Activated CD4-positive, alpha-beta T cell treated with anti-CD3 and anti-CD28 coated beads, Interleukin-2, amount 50 U/mL, for 1 hour (primary cell): ENCODE results near the gene GRK2.
"Not testable (repeated sequence)": the region's sequence is repeated elsewhere in the genome, so short reads cannot be mapped to it uniquely, and the experiment has no call there.

ENCODE experiments used
- DNase-seq: peaks from one replicate; pipeline ENCODE4 v3.0.0-alpha.2; 2020

GRK2 gene

GRCh38 chr11:67316882-67317204 is 50.6 kb downstream of the GRK2 start:
- DNase-seq: no peak

DNA sequence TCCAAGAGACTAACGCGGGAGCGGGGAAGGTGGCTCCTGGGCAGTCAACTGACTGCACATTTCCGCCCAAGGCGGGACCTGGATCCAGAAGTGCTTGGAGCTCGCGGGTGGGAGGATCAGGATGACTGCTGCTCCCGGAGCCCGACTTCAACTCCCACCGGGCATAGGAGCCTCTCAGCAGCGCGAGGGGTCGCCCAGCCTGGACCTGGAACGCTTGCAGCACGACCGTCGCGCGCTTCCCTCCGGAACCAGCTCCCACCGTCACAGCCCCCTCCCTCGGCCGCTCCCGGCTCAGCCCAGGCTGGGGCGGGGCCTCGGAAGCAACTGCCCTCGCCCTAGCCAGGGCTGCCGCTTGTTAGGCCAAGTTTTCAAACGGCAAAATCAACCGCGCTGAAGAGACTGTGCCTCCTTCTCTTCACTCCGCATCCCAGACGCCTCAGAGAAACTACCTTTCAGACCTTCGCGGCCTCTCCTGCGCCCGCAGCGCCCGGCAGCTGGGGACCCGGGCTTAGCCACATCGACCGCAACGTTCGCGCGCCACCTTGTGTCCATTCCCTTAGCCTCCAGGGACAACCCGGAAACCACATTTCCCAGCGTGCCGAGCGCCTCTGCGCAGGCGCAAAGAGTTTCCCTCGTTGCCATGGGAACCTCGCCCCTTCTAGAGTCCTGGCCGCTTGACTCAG is 51.1 kb downstream of the GRK2 start:
- peak; percentile 99 for DNase-seq

DNA sequence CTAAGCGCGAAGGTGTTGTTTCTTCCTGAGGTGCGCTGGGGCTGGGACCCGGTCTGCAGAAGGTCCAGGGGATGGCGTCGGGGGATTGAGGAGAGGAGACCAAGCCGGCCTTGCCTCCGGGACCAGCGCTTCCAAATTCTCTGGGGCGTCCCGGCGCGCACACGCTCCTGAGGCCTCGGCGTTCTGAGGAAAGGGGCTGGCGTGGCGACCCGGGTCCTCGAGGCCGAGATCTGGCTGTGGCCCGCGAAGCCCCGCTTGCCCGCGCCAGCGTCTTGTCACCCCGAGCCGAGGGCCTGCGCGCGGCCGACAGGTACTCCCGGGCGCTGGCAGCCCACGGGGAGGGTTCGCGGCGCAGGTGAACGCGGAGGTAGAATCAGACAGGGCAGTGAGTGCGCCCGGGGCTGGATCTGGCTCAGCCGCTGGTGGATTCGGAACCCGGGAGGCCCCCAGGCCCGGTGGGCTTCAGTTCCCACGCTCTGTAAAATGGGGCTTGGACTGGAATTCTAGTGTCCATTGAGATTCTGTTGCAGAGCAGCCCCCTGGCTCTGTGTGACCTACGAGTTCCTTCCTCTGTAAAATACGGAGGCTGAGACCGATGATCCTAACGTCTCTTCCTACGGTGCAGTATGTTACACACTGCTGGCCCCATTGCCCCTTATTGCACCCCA is 51.7 kb downstream of the GRK2 start:
- no peak for DNase-seq

DNA sequence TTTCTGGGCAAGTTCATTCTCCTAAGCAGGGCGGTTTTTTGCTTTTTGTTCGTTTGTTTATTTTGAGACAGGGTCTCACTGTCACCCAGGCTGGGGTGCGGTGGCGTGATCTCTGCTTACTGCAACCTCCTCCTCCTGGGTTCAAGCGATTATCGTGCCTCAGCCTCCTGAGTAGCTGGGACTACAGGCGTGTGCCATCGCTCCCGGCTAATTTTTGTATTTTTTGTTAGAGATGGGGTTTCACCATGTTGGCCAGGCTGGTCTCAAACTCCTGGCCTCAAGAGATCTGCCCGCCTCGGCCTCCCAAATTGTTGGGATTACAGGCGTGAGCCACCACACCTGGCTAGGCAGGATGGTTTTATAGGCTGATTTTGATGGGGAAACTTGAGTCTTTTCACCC is 52.6 kb downstream of the GRK2 start:
- DNase-seq: not testable (repeated sequence)

DNA sequence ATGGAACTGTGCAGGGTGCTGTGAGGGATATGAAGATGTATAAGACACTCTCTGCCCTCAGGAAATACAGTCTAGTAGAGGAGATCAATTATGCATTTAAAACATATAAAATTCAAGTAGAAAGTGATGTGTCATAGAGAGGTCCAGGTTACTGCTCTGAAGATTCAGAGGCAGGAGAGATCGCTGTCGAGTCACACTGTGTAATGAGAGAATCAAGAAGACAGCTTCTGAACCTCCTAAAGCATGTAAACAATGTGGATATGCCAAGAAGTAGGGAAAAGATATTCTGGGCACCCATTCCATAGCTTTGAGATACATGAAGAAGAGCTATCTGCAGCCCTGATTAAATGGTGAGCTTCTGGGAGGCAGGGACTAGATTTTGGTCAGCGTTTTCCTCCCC is 53.7 kb downstream of the GRK2 start:
- DNase-seq: no peak

GRCh38 chr11:67320691-67321090 is 54.4 kb downstream of the GRK2 start:
- no peak for DNase-seq

GRCh38 chr11:67321313-67321871 is 55.1 kb downstream of the GRK2 start:
- no peak for DNase-seq

GRCh38 chr11:67322049-67322448 is 55.8 kb downstream of the GRK2 start:
- DNase-seq: no peak

- no peak for DNase-seq
Observed at GRCh38 chr11:67323526-67323925, 57.3 kb downstream of the GRK2 start.

DNA sequence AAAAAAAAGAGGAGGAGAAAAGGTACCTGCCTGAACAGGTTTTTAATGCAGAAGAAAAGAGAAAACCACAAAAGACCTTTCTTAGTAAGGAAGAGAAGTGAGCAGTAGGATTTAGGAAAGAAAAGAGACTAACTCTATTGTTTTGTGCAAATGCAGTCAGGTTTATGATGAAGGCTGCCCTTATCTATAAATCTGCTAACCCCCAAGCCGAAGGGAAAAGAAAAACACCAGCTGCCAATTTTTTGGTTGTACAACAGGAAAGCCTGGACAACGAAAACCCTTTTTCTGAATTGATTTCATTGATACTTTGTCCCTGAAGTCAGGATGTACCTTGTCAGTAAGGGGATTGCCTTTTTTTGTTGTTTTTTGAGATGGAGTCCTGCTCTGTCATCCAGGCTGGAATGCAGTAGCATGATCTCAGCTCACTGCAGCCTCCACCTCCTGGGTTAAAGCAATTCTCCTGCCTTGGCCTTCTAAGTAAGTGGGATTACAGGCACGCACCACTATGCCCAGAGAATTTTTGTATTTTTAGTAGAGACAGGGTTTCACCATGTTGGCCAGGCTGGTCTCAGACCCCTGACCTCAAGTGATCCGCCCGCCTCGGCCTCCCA is 65.9 kb downstream of the GRK2 start:
- no peak for DNase-seq
